ENCODE data around the gene ZNF778. TPM values are rescaled to one million over a fixed set of nuclear protein-coding genes. Genes with fewer than 3 reads are reported as not detected.

Gene ZNF778
- total and polyA plus RNA-seq, 11 donors = 1.6 to 14.6 (median 9.2) TPM

DNA sequence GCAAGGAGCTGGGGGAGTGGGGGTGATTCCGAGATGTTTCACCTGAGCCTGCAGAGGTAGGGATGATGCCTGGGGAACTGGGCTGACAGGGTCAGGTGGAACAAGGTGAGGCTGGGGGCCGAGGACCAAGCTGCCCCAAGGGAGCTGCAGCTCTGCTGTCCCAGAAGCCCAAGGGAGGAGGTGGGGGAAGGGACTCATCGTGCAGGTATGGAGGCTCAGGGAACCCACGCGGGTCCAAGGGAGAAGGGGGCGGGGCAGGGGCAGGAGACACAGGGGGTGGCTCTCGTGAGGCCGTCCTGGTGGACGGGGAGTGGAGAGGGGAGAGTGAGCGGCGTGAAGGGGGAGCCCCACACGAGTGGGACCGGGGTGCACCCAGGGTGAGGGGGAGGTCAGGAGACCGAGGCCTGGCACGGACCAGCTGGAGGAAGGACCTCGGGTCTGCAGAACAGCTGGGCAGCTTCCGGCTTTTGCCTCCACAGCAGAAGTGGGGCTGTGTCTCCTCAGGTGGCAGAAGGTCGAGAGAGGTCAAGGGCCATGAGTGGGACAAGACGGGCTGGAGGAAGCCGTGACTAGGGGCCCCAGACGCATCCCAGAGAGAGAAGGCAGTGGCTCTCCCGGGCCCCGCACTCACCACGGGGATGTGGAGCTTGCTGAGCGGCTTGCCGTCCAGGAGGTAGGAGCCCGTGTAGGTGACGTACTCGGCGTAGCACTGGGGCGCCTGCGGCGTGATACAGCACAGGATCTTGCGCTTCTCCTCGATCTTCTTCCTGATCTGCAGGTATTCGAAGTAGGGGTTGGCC is 61.1 kb downstream of the ZNF778 start:
- WGBS, 4 donors = 88 to 91% (median 91%) methylated on average over 35 to 36 of the region's 36 CpGs
- Histone ChIP-seq H3K4me3 (no peak overlapping the region), H3K27me3 (no peaks in the 10 kb centered on the region), H3K27ac (no peak overlapping the region), H3K36me3 (peaks cover 2 to 90% (median 72%) of the 10 kb centered on the region in 9 donors), H3K9me3 (no peaks in the 10 kb centered on the region), H3K4me1 (peaks cover 0 to 5% (median 0%) of the 10 kb centered on the region in 12 donors)
- TF ChIP-seq CTCF (IDR thresholded peaks at IDR 0.05) = no peak
- no peak for TF ChIP-seq POLR2A (IDR thresholded peaks at IDR 0.05)
- peak in 1 of 4 donors; percentile 3 for ATAC-seq
- intact Hi-C loops (cut with DNase I) = no loop called here
- DNase-seq = peak in 1 of 5 donors; percentile 38

DNA sequence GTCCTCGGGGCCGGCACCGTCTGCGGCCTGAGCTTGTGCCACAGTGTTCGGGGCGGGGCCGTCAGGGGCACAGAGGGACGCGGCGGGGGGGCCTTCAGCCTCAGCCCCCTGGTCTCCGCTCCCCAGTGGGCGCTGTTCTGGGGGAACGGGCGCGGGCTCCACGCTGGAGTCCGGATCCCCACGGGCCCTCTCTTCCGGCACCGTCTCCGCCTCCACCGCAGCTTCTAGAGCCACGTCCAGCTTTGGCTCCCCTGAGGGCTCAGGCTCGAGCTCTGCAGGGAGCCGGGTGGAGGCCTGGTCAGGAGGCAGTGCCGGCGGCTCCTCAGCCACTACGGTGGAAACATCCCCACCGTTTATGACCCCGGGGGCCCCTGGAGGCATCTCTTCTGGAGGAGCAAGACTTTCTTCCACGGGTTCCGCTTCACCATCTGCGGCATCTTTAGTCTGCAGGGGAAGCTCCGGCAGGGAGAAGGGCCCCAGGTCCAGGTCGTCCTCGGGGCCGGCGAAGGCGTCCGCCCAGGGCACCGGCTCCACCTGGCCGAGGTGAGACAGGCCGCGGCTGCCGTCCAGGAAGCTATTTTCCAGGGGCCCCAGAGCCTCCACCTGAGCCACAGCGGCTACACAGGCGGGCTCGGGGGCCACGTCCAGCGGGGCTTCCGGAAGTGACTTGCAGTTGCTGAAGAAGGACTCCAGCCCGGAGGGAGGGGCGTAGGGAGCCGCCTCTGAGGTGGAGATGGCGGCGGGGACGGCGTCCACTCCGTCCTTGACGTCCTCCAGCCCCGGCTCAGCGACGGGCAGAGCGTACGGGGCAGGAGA is 62.4 kb downstream of the ZNF778 start:
- Histone ChIP-seq H3K27ac (no peak overlapping the region), H3K4me1 (peaks cover 0 to 5% (median 0%) of the 10 kb centered on the region in 12 donors), H3K27me3 (no peaks in the 10 kb centered on the region), H3K36me3 (peaks cover 2 to 90% (median 72%) of the 10 kb centered on the region in 9 donors), H3K9me3 (no peaks in the 10 kb centered on the region), H3K4me3 (no peak overlapping the region)
- no peak for TF ChIP-seq POLR2A (IDR thresholded peaks at IDR 0.05)
- no peak for TF ChIP-seq CTCF (IDR thresholded peaks at IDR 0.05)
- intact Hi-C loops (cut with DNase I) = no loop called here
- ATAC-seq (no peak), DNase-seq (peak in 1 of 5 donors; percentile 60)
- 94 to 96% (median 96%) methylated on average over 44 to 65 of the region's 65 CpGs for WGBS, 4 donors

- Histone ChIP-seq H3K4me3 (no peak overlapping the region), H3K27me3 (no peaks in the 10 kb centered on the region), H3K9me3 (no peaks in the 10 kb centered on the region), H3K36me3 (peaks cover 2 to 90% (median 73%) of the 10 kb centered on the region in 9 donors), H3K4me1 (peaks cover 0 to 5% (median 0%) of the 10 kb centered on the region in 12 donors), H3K27ac (no peak overlapping the region)
- intact Hi-C loops (cut with DNase I) = no loop called here
- WGBS, 4 donors = 93 to 95% (median 94%) methylated on average over 34 to 44 of the region's 44 CpGs
- DNase-seq (no peak), ATAC-seq (no peak)
- TF ChIP-seq CTCF (IDR thresholded peaks at IDR 0.05) (no peak), POLR2A (IDR thresholded peaks at IDR 0.05) (no peak)
Measured at GRCh38 chr16:89280546-89281188, 63.2 kb downstream of the ZNF778 start.
